NCI-H1436 (cell line): ENCODE data around the gene PPM1L.
A peak's percentile ranks its signal among the peaks of the same experiment; 100 is the strongest.

ENCODE experiments used
- DNase-seq: peaks from one replicate; lab custom pipeline; 2025; lab: John Stamatoyannopoulos, UW

The PPM1L gene

GRCh38 chr3:160856450-160856849, 100.4 kb downstream of the PPM1L start:
- peak; percentile 21 for DNase-seq

GRCh38 chr3:160857476-160858119, 101.6 kb downstream of the PPM1L start:
- DNase-seq: no peak

- DNase-seq: no peak
These were observed 104.3 kb downstream of the PPM1L start for GRCh38 chr3:160860346-160860745.

GRCh38 chr3:160869825-160870224, 113.8 kb downstream of the PPM1L start:
- no peak for DNase-seq

GRCh38 chr3:160870327-160870726, 114.3 kb downstream of the PPM1L start:
- DNase-seq: peak; percentile 44

- DNase-seq: no peak
These were observed 118.7 kb downstream of the PPM1L start for GRCh38 chr3:160874736-160875135.

- no peak for DNase-seq
These were observed 120.6 kb downstream of the PPM1L start for GRCh38 chr3:160876643-160877042.

- DNase-seq: peak; percentile 26
These were observed 123.8 kb downstream of the PPM1L start for GRCh38 chr3:160879859-160880258.

GRCh38 chr3:160883373-160883772, 127.3 kb downstream of the PPM1L start:
- DNase-seq: no peak

GRCh38 chr3:160885791-160886286, 129.8 kb downstream of the PPM1L start:
- DNase-seq: peak; percentile 60

GRCh38 chr3:160886421-160886820, 130.4 kb downstream of the PPM1L start:
- DNase-seq: no peak

- no peak for DNase-seq
These were observed 137.2 kb downstream of the PPM1L start for GRCh38 chr3:160893207-160893606.

- no peak for DNase-seq
These were observed 148.7 kb downstream of the PPM1L start for GRCh38 chr3:160904691-160905090.

GRCh38 chr3:160906646-160907045, 150.6 kb downstream of the PPM1L start:
- no peak for DNase-seq

- DNase-seq: no peak
These were observed 153.9 kb downstream of the PPM1L start for GRCh38 chr3:160909917-160910316.

- DNase-seq: no peak
These were observed 155.4 kb downstream of the PPM1L start for GRCh38 chr3:160911411-160911810.

GRCh38 chr3:160916472-160916871, 160.4 kb downstream of the PPM1L start:
- no peak for DNase-seq

GRCh38 chr3:160919942-160920341, 163.9 kb downstream of the PPM1L start:
- no peak for DNase-seq

- peak; percentile 19 for DNase-seq
These were observed 165.1 kb downstream of the PPM1L start for GRCh38 chr3:160921020-160921635.

GRCh38 chr3:160924776-160925175, 168.7 kb downstream of the PPM1L start:
- DNase-seq: no peak

GRCh38 chr3:160927620-160928019, 171.6 kb downstream of the PPM1L start:
- DNase-seq: no peak

GRCh38 chr3:160928183-160928726, 172.2 kb downstream of the PPM1L start:
- DNase-seq: peak; percentile 31

GRCh38 chr3:160929595-160929994, 173.6 kb downstream of the PPM1L start:
- DNase-seq: no peak
